Smooth muscle cell (in vitro differentiated cells): Measurements from ENCODE around the gene FARP1. TPM values are rescaled to one million over a fixed set of nuclear protein-coding genes. Genes with fewer than 3 reads are reported as not detected.

ENCODE experiments used
- DNase-seq: peaks from one replicate; lab custom pipeline; 2025; ENCODE audit not compliant: unreplicated experiment; lab: John Stamatoyannopoulos, UW
- H2AFZ ChIP-seq: fragments of 200-600 bp; sonication (generic); 2 replicates; pipeline ENCODE4 v1.6.0; 2016; ENCODE audit warnings: antibody characterized with exemption, low read depth, mild to moderate bottlenecking
- H3F3A ChIP-seq: fragments of 200-600 bp; sonication (generic); 2 replicates; pipeline ENCODE4 v1.6.0; 2017; ENCODE audit warnings: antibody characterized with exemption, low read depth
- H3K27ac ChIP-seq: fragments of 200-600 bp; sonication (generic); 2 replicates; pipeline ENCODE4 v1.5.1; 2016; ENCODE audit warnings: low read depth, mild to moderate bottlenecking
- H3K27me3 ChIP-seq: fragments of 200-600 bp; sonication (generic); 2 replicates; pipeline ENCODE4 v1.6.1; 2016; ENCODE audit warnings: low read depth, mild to moderate bottlenecking
- H3K36me3 ChIP-seq: fragments of 200-600 bp; sonication (generic); 2 replicates; pipeline ENCODE4 v1.5.1; 2016; ENCODE audit warnings: low read depth
- H3K4me1 ChIP-seq: fragments of 200-600 bp; sonication (generic); 2 replicates; pipeline ENCODE4 v1.5.1; 2016; ENCODE audit warnings: low read depth
- H3K4me2 ChIP-seq: fragments of 200-600 bp; sonication (generic); 2 replicates; pipeline ENCODE4 v1.6.0; 2016; ENCODE audit warnings: mild to moderate bottlenecking
- H3K4me3 ChIP-seq: fragments of 200-600 bp; sonication (generic); 2 replicates; pipeline ENCODE4 v1.5.1; 2016; ENCODE audit warnings: mild to moderate bottlenecking
- H3K79me2 ChIP-seq: fragments of 200-600 bp; sonication (generic); 2 replicates; pipeline ENCODE4 v1.6.0; 2016; ENCODE audit warnings: low read depth, mild to moderate bottlenecking
- H3K9ac ChIP-seq: fragments of 200-600 bp; sonication (generic); 2 replicates; pipeline ENCODE4 v1.6.0; 2016; ENCODE audit warnings: low read depth
- H3K9me3 ChIP-seq: fragments of 200-600 bp; sonication (generic); replicated peaks from 2 replicates; pipeline ENCODE4 v1.5.1; 2016; ENCODE audit warnings: low read depth
- H4K20me1 ChIP-seq: fragments of 200-600 bp; sonication (generic); 2 replicates; pipeline ENCODE4 v1.6.0; 2016; ENCODE audit warnings: low read depth
- WGBS: methylation state at CpG from one replicate; pipeline ENCODE4 v1.1.7; 2016; ENCODE audit warnings: low lambda C conversion rate; 5-methylcytosine and 5-hydroxymethylcytosine counted together
- polyA plus RNA-seq: library from polyadenylated mRNA; unstranded; fragments of >200 nt; fragmentation: Nextera tagmentation; extraction: Ambion mirVana; gene quantifications from 2 replicates; pipeline ENCODE4 v1.2.1, GENCODE V29; 2016
- total RNA-seq: library from RNA; depleted of rRNA; stranded (reverse); fragments of >200 nt; gene quantifications from 2 replicates; pipeline ENCODE4 v1.2.3, GENCODE V29; 2014
- TF ChIP-seq, protein P1 (sequence below): fragments of 200-600 bp; sonication (generic); IDR thresholded peaks from 2 replicates; pipeline ENCODE4 v1.5.1; 2017; ENCODE audit warnings: borderline replicate concordance, mild to moderate bottlenecking, antibody characterized with exemption; ENCODE audit not compliant: insufficient read depth, poor library complexity, severe bottlenecking

The FARP1 gene
- total and polyA plus RNA-seq, 2 experiments from 2014 or later = 59.4 to 104 TPM

DNA sequence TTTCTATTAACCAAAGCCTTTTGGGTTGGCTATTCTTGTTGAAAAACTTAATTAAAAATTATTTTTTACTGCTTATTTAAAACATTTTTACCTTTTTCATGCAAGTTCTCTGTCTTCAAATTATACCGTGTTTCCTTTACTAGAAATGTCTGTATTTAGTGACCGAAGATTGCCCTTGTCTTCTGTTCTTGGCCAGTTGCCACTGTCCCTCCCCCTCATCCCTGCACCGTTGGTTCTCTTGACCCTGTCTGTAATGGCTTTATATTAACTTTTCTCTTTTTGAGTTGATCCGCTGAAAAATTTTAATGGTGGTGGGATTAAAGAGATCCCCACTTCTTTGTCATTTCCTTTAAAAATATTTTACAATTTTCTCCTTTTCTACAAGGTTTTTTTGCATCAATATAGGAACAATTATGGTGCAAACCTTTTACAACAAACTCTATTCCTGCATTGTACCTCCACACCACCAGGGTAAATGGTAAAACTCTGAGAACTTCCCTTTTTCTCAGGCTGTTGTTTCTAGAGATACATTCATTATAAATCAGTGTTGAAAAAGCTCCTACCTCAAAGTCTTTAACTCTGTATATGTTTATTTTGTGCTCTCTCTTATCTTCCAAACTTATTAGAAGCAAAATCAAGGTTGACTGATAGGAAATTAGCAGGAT is 47.1 kb downstream of the FARP1 start:
- Histone ChIP-seq H3K4me1 (peaks cover 5% of the 10 kb centered on the region), H3K9ac (no peak overlapping the region), H3K4me2 (no peak overlapping the region), H3K9me3 (no peaks in the 10 kb centered on the region), H3K27ac (no peak overlapping the region), H3K36me3 (no peaks in the 10 kb centered on the region), H3K4me3 (no peak overlapping the region), H3K79me2 (peaks cover 98% of the 10 kb centered on the region), H4K20me1 (peaks cover 77% of the 10 kb centered on the region), H3K27me3 (no peaks in the 10 kb centered on the region), H3F3A (no peaks in the 10 kb centered on the region), H2AFZ (no peak overlapping the region)
- TF ChIP-seq, protein P1, sequence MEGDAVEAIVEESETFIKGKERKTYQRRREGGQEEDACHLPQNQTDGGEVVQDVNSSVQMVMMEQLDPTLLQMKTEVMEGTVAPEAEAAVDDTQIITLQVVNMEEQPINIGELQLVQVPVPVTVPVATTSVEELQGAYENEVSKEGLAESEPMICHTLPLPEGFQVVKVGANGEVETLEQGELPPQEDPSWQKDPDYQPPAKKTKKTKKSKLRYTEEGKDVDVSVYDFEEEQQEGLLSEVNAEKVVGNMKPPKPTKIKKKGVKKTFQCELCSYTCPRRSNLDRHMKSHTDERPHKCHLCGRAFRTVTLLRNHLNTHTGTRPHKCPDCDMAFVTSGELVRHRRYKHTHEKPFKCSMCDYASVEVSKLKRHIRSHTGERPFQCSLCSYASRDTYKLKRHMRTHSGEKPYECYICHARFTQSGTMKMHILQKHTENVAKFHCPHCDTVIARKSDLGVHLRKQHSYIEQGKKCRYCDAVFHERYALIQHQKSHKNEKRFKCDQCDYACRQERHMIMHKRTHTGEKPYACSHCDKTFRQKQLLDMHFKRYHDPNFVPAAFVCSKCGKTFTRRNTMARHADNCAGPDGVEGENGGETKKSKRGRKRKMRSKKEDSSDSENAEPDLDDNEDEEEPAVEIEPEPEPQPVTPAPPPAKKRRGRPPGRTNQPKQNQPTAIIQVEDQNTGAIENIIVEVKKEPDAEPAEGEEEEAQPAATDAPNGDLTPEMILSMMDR = no peak
- DNase-seq = no peak
- 70% methylated on average over 4 of the region's 4 CpGs for WGBS

DNA sequence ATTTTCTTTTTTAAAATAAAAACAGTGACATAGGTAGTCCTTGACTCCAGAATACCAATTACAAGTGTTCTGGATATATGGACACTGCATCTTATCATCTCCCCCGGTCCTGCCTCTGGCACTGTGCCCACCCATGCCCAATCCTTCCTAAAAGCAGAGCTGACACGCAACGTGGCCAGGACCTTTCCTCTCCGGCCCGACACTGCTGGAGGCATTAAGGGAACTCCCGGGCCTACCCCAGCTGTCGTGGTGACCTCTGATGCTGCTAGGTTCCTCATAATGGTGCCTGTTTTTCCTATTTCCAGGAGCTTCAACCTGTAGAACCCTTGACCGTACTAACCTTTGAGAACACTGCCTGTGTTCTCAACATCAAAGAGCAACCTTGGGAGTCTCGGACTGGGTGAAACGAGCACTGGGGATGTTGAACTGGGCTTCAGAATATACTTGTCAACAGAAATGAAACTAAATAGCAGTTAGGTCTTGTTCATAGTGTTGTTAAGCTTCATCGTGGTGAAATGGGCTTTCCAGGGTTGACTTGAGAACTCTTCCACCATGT is 48.1 kb downstream of the FARP1 start:
- H3K4me1 ChIP-seq = peaks cover 5% of the 10 kb centered on the region
- H3K4me3 ChIP-seq = no peak overlapping the region
- no peak overlapping the region for H3K9ac ChIP-seq
- no peaks in the 10 kb centered on the region for H3K9me3 ChIP-seq
- H3K36me3 ChIP-seq = no peaks in the 10 kb centered on the region
- TF ChIP-seq, protein P1 = no peak
- H3K79me2 ChIP-seq = peaks cover 97% of the 10 kb centered on the region
- WGBS = 95% methylated on average over 11 of the region's 11 CpGs
- H2AFZ ChIP-seq = no peak overlapping the region
- no peaks in the 10 kb centered on the region for H3F3A ChIP-seq
- H3K4me2 ChIP-seq = no peak overlapping the region
- no peak for DNase-seq
- H3K27ac ChIP-seq = no peak overlapping the region
- H3K27me3 ChIP-seq = no peaks in the 10 kb centered on the region
- peaks cover 72% of the 10 kb centered on the region for H4K20me1 ChIP-seq

DNA sequence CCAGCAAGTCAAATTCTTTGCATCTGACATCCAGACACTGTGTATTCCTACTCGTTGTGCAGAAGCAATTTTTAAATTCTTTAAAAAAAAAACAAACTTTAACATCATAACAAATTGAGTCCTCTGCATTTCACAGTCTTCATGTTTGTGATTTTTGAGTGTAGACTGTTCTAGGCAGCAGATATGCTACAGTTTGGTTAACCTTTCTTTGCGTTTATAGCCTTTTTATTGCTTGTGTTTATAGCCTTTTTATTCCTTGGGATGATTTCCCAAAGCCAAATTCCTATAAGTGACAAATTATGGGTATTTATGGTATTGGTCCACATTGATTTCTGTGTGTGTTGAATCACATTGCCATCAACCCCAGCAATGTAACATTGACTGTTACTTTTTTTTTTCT is 49.1 kb downstream of the FARP1 start:
- H4K20me1 ChIP-seq = peaks cover 74% of the 10 kb centered on the region
- H3F3A ChIP-seq = no peaks in the 10 kb centered on the region
- TF ChIP-seq, protein P1 = no peak
- no peak overlapping the region for H3K4me2 ChIP-seq
- H3K9me3 ChIP-seq = no peaks in the 10 kb centered on the region
- H3K27me3 ChIP-seq = no peaks in the 10 kb centered on the region
- H3K27ac ChIP-seq = no peak overlapping the region
- H3K36me3 ChIP-seq = no peaks in the 10 kb centered on the region
- WGBS = 51% methylated on average over 2 of the region's 2 CpGs
- H2AFZ ChIP-seq = no peak overlapping the region
- peaks cover 5% of the 10 kb centered on the region for H3K4me1 ChIP-seq
- H3K4me3 ChIP-seq = no peak overlapping the region
- H3K9ac ChIP-seq = no peak overlapping the region
- H3K79me2 ChIP-seq = peaks cover 97% of the 10 kb centered on the region
- DNase-seq = no peak
